H1 (cell line): ENCODE data around the gene RAET1L. TPM values are rescaled to one million over a fixed set of nuclear protein-coding genes. Genes with fewer than 3 reads are reported as not detected.

Source experiments
- CTCF ChIA-PET: fragments of 300-600 bp; sonication (Branson Sonifier 250); formaldehyde crosslinking; loops from one replicate; lab custom pipeline; 2021; ENCODE audit not compliant: partially characterized antibody; lab: Charles Lee
- POLR2A ChIA-PET: fragments of 300-600 bp; sonication (Branson Sonifier 250); formaldehyde crosslinking; loops from one replicate; lab custom pipeline; 2021; ENCODE audit warnings: inconsistent platforms; ENCODE audit not compliant: partially characterized antibody; lab: Charles Lee
- DNase-seq, 2 experiments: peaks; one replicate each; pipeline versions ENCODE4 v3.0.0 to v3.0.0-alpha.2; 2010 to 2022; ENCODE audit warnings: low spot score in 2 of 2, low read depth in 1 of 2, mixed read lengths in 1 of 2
- FAIRE-seq: peaks from 2 replicates; lab custom pipeline; 2011; peaks lifted over from hg19 to GRCh38; lab: Jason Lieb, UNC
- H2AFZ ChIP-seq: 2 replicates; pipeline ENCODE4 v1.8.1; 2012; ENCODE audit warnings: low read length, inconsistent platforms
- H2AK5ac ChIP-seq: 2 replicates; pipeline ENCODE4 v1.6.1; 2013; ENCODE audit warnings: low read depth, low read length
- H2BK120ac ChIP-seq: replicated peaks from 2 replicates; pipeline ENCODE3; 2013; ENCODE audit warnings: low read depth, low read length, inconsistent platforms
- H2BK12ac ChIP-seq: 2 replicates; pipeline ENCODE4 v1.6.1; 2013; ENCODE audit warnings: low read depth, low read length
- H2BK15ac ChIP-seq: 2 replicates; pipeline ENCODE4 v1.6.1; 2013; ENCODE audit warnings: low read length
- H2BK20ac ChIP-seq: 2 replicates; pipeline ENCODE4 v1.6.1; 2013; ENCODE audit warnings: low read length
- H2BK5ac ChIP-seq: 2 replicates; pipeline ENCODE4 v1.6.1; 2013; ENCODE audit warnings: low read depth, low read length
- H3K14ac ChIP-seq: 2 replicates; pipeline ENCODE4 v1.6.1; 2013; ENCODE audit warnings: inconsistent platforms; ENCODE audit not compliant: insufficient read length
- H3K18ac ChIP-seq: 2 replicates; pipeline ENCODE4 v1.6.1; 2013; ENCODE audit warnings: low read length; ENCODE audit errors: extremely low read depth
- H3K23ac ChIP-seq: 2 replicates; pipeline ENCODE4 v1.6.1; 2013; ENCODE audit warnings: inconsistent platforms; ENCODE audit not compliant: insufficient read length
- H3K23me2 ChIP-seq: 2 replicates; pipeline ENCODE4 v1.6.1; 2013; ENCODE audit warnings: low read depth, low read length
- H3K27ac ChIP-seq: 2 replicates; pipeline ENCODE4 v1.6.1; 2011; ENCODE audit warnings: low read depth, low read length, inconsistent platforms
- H3K27me3 ChIP-seq, 4 experiments: replicated peaks in 1 of 4; 1 replicate in 1 of 4; 2 replicates in 3 of 4; pipeline versions ENCODE4 v1.6.1 to v1.8.1; 2011 to 2013; ENCODE audit warnings: low read length in 3 of 4, mild to moderate bottlenecking in 3 of 4, inconsistent platforms in 2 of 4, mixed read lengths in 2 of 4, moderate library complexity in 1 of 4; ENCODE audit not compliant: control insufficient read depth in 3 of 4, insufficient read depth in 3 of 4; ENCODE audit errors: extremely low read depth in 1 of 4
- H3K36me3 ChIP-seq, 4 experiments: 2 replicates each; pipeline versions ENCODE4 v1.6.1 to v1.8.1; 2011 to 2013; ENCODE audit warnings: mild to moderate bottlenecking in 4 of 4, low read length in 3 of 4, moderate library complexity in 2 of 4, control low read depth in 1 of 4, inconsistent platforms in 1 of 4; ENCODE audit not compliant: insufficient read depth in 4 of 4, control insufficient read depth in 2 of 4
- H3K4ac ChIP-seq: replicated peaks from 2 replicates; pipeline ENCODE3; 2013; ENCODE audit warnings: low read length, low read depth, mixed read lengths, inconsistent platforms; ENCODE audit not compliant: insufficient read length
- H3K4me1 ChIP-seq, 4 experiments: replicated peaks in 1 of 4; 1 replicate in 1 of 4; 2 replicates in 3 of 4; pipeline versions ENCODE4 v1.6.1 to v1.8.1; 2011 to 2013; ENCODE audit warnings: low read length in 3 of 4, inconsistent platforms in 2 of 4, mixed read lengths in 1 of 4; ENCODE audit not compliant: insufficient read depth in 4 of 4, control insufficient read depth in 3 of 4
- H3K4me2 ChIP-seq, 2 experiments: 2 replicates each; pipeline versions ENCODE4 v1.6.1 to v1.8.1; 2011 to 2013; ENCODE audit warnings: low read depth in 2 of 2, low read length in 2 of 2, control low read depth in 1 of 2, inconsistent platforms in 1 of 2, mild to moderate bottlenecking in 1 of 2; ENCODE audit not compliant: insufficient read depth in 1 of 2
- H3K4me3 ChIP-seq, 4 experiments: fragments of 200-600, 300-600 bp in 1 of 4; sonication (generic), shearing (Covaris generic), sonication (Bioruptor Twin) in 1 of 4; 2 replicates each; pipeline versions ENCODE4 v1.5.1 to v1.8.1; 2011 to 2016; ENCODE audit warnings: low read length in 4 of 4, low read depth in 3 of 4, control low read depth in 2 of 4, inconsistent platforms in 2 of 4, mild to moderate bottlenecking in 2 of 4, mixed read lengths in 1 of 4, moderate library complexity in 1 of 4; ENCODE audit not compliant: insufficient read depth in 2 of 4; ENCODE audit errors: extremely low read depth in 1 of 4
- H3K56ac ChIP-seq: replicated peaks from 2 replicates; pipeline ENCODE3; 2013; ENCODE audit warnings: low read depth, mild to moderate bottlenecking, mixed read lengths, low read length, inconsistent platforms; ENCODE audit not compliant: insufficient read length
- H3K79me1 ChIP-seq: 2 replicates; pipeline ENCODE4 v1.6.1; 2013; ENCODE audit warnings: low read depth, low read length, control low read depth
- H3K79me2 ChIP-seq, 2 experiments: 2 replicates each; pipeline versions ENCODE4 v1.6.1 to v1.8.1; 2012 to 2013; ENCODE audit warnings: low read length in 2 of 2, mild to moderate bottlenecking in 2 of 2, inconsistent platforms in 1 of 2; ENCODE audit not compliant: insufficient read depth in 2 of 2, control insufficient read depth in 1 of 2
- H3K9ac ChIP-seq, 4 experiments: replicated peaks in 1 of 4; 1 replicate in 1 of 4; 2 replicates in 3 of 4; pipeline versions ENCODE4 v1.6.1 to v1.8.1; 2011 to 2013; ENCODE audit warnings: low read depth in 3 of 4, low read length in 3 of 4, control low read depth in 2 of 4, mild to moderate bottlenecking in 2 of 4, moderate library complexity in 2 of 4, inconsistent platforms in 1 of 4; ENCODE audit errors: extremely low read depth in 1 of 4
- H3K9me3 ChIP-seq, 2 experiments: 2 replicates each; pipeline versions ENCODE4 v1.6.1 to v1.8.1; 2012 to 2013; ENCODE audit warnings: mild to moderate bottlenecking in 2 of 2, moderate library complexity in 2 of 2, control low read depth in 1 of 2, inconsistent platforms in 1 of 2, low read depth in 1 of 2, low read length in 1 of 2, mixed read lengths in 1 of 2; ENCODE audit not compliant: insufficient read depth in 2 of 2
- H4K20me1 ChIP-seq, 2 experiments: replicated peaks in 1 of 2; 2 replicates each; pipeline versions ENCODE3 to v1.8.1; 2011 to 2013; ENCODE audit warnings: inconsistent platforms in 2 of 2, low read length in 2 of 2, mild to moderate bottlenecking in 1 of 2; ENCODE audit not compliant: insufficient read depth in 2 of 2, control insufficient read depth in 1 of 2
- H4K5ac ChIP-seq: 2 replicates; pipeline ENCODE4 v1.6.1; 2013; ENCODE audit warnings: low read length, low read depth, mixed read lengths, inconsistent platforms; ENCODE audit not compliant: insufficient read length
- H4K8ac ChIP-seq: 2 replicates; pipeline ENCODE4 v1.8.0; 2013; ENCODE audit warnings: mild to moderate bottlenecking, moderate library complexity, low read length, inconsistent platforms; ENCODE audit not compliant: insufficient read depth; ENCODE audit errors: extremely low read depth
- H4K91ac ChIP-seq: replicated peaks from 2 replicates; pipeline ENCODE3; 2013; ENCODE audit warnings: low read length, mixed read lengths, inconsistent platforms; ENCODE audit not compliant: insufficient read length
- ASH2L ChIP-seq: fragments of 200-600, 300-600 bp; sonication (generic); IDR thresholded peaks from one replicate; pipeline ENCODE4 v1.7.1; 2017; ENCODE audit warnings: low read length
- BACH1 ChIP-seq: IDR thresholded peaks from 2 replicates; pipeline ENCODE4 v1.6.1; 2012; ENCODE audit warnings: low read length, improper control_type of control experiment
- CHD2 ChIP-seq: IDR thresholded peaks from 2 replicates; pipeline ENCODE4 v1.6.1; 2012; ENCODE audit warnings: low read length, improper control_type of control experiment
- KDM4A ChIP-seq: IDR thresholded peaks from one replicate; pipeline ENCODE4 v1.7.1; 2012; ENCODE audit warnings: low read depth, mild to moderate bottlenecking, moderate library complexity, low read length, inconsistent platforms; ENCODE audit not compliant: severe bottlenecking
- RFX5 ChIP-seq: IDR thresholded peaks from 2 replicates; pipeline ENCODE4 v1.6.1; 2011; ENCODE audit warnings: low read depth, low read length, improper control_type of control experiment, borderline replicate concordance
- SIX5 ChIP-seq: IDR thresholded peaks from 2 replicates; pipeline ENCODE4 v1.6.1; 2011; ENCODE audit warnings: mild to moderate bottlenecking, low read depth, low read length
- WGBS, 2 experiments: shearing (Covaris generic) in 1 of 2; methylation state at CpG; one replicate each; pipeline versions ENCODE4 v1.1.6 to v1.1.7; 2013 to 2015; ENCODE audit warnings: low lambda C conversion rate in 2 of 2, mixed read lengths in 2 of 2, inconsistent platforms in 1 of 2, low coverage in 1 of 2, missing lambda C conversion rate in 1 of 2; ENCODE audit not compliant: insufficient replicate concordance in 2 of 2, insufficient coverage in 1 of 2, insufficient read length in 1 of 2; ENCODE audit errors: extremely low coverage in 1 of 2, missing lambda C conversion rate in 1 of 2; 5-methylcytosine and 5-hydroxymethylcytosine counted together
- polyA plus RNA-seq, 7 experiments: library from polyadenylated mRNA; depleted of rRNA in 3 of 7; stranded (reverse) in 5 of 7; unstranded in 2 of 7; fragments of >200 nt in 5 of 7; fragments of 200-250 nt in 2 of 7; gene quantifications; 1 replicate in 5 of 7; 2 replicates in 1 of 7; 4 replicates in 1 of 7; pipeline versions ENCODE4 v1.2.1 to v1.2.3, GENCODE V29; 2011 to 2013; ENCODE audit warnings: missing spikeins in 2 of 7, mixed read lengths in 2 of 7
- total RNA-seq: library from RNA; stranded (reverse); fragmentation: NEBNext Ultra II Directional; extraction: Animal tissue kit (Norgen Biotek cat#: 25700); gene quantifications from 2 replicates; pipeline ENCODE4 v1.2.1, GENCODE V29; 2021

RAET1L gene
- total and polyA plus RNA-seq, 2 of the 8 experiments (the other 6 are each of a cell fraction or from before 2014, with no cell fraction given) = not detected

GRCh38 chr6:150036081-150036480 lies 10.7 kb upstream of the RAET1L start:
- CTCF ChIA-PET = interaction anchor here (0.7 to 2.4 kb wide), 4 partner anchors 16 to 45 kb away, joined by 3 to 8 read pairs (median 4); no protein-coding TSS in a partner anchor
- Histone ChIP-seq H4K8ac (no peak overlapping the region), H4K20me1 (no peaks in the 10 kb centered on the region), H3K4ac (no peak overlapping the region), H3K27ac (no peak overlapping the region), H3K4me2 (no peak overlapping the region), H3K27me3 (peaks cover 29 to 60% (median 54%) of the 10 kb centered on the region in 4 experiments), H3K9ac (no peak overlapping the region), H3K9me3 (no peaks in the 10 kb centered on the region), H2BK120ac (no peak overlapping the region), H3K23ac (no peak overlapping the region), H4K91ac (no peak overlapping the region), H3K23me2 (peaks cover 9% of the 10 kb centered on the region; the same call in 1 of the 2 replicates), H2BK15ac (no peak overlapping the region), H2BK20ac (no peak overlapping the region), H2BK5ac (no peak overlapping the region), H3K56ac (no peak overlapping the region), H3K18ac (no peak overlapping the region), H3K79me1 (no peaks in the 10 kb centered on the region), H3K4me3 (no peak overlapping the region), H3K14ac (no peak overlapping the region), H2AK5ac (no peak overlapping the region), H4K5ac (no peak overlapping the region), H2BK12ac (no peak overlapping the region), H3K79me2 (no peaks in the 10 kb centered on the region), H3K36me3 (no peaks in the 10 kb centered on the region), H3K4me1 (no peaks in the 10 kb centered on the region), H2AFZ (no peak overlapping the region)
- FAIRE-seq = no peak
- WGBS, 2 experiments = 80% methylated on average over 5 of the region's 5 CpGs; no CpG with 5 or more reads in 1 of the 2 experiments
- DNase-seq = no peak
- POLR2A ChIA-PET = no interaction called here
- no peak for TF ChIP-seq CHD2
- TF ChIP-seq SIX5 = no peak
- TF ChIP-seq ASH2L = no peak
- TF ChIP-seq RFX5 = no peak
- no peak for TF ChIP-seq BACH1
- TF ChIP-seq KDM4A = no peak
